HL-60/S4 treated with phorbol 12-myristate 13-acetate at 8.2 ng/mL for 4 days and 3 days (cell line): ENCODE data around the gene SMIM35.

Experiments
- in situ Hi-C: fragments of 300-500 bp; cut with MboI; formaldehyde crosslinking; loops from 2 replicates; pipeline ENCODE4 v1.15.0; 2022; ENCODE audit warnings: low sequenced_read_pairs

SMIM35 gene

GRCh38 chr11:117970400-117971024 lies 116.3 kb downstream of the SMIM35 start:
- in situ Hi-C loops = no loop called here

- in situ Hi-C loops = no loop called here
Observed at GRCh38 chr11:117969160-117969991, 117.4 kb downstream of the SMIM35 start.

- in situ Hi-C loops = no loop called here
Observed at GRCh38 chr11:117966908-117967307, 119.9 kb downstream of the SMIM35 start.

GRCh38 chr11:117962826-117963225 lies 123.9 kb downstream of the SMIM35 start:
- in situ Hi-C loops = no loop called here

- in situ Hi-C loops = no loop called here
Observed at GRCh38 chr11:117961896-117962295, 124.9 kb downstream of the SMIM35 start.

- in situ Hi-C loops = no loop called here
Observed at GRCh38 chr11:117960406-117960805, 126.4 kb downstream of the SMIM35 start.

GRCh38 chr11:117959438-117960149 lies 127.2 kb downstream of the SMIM35 start:
- in situ Hi-C loops = no loop called here

GRCh38 chr11:117958949-117959348 lies 127.8 kb downstream of the SMIM35 start:
- in situ Hi-C loops = no loop called here
